ENCODE measurements around the gene ADGRG6. TPM values are rescaled to one million over a fixed set of nuclear protein-coding genes. Genes with fewer than 3 reads are reported as not detected.

ADGRG6 gene
- total RNA-seq: not detected in 2 replicates

DNA sequence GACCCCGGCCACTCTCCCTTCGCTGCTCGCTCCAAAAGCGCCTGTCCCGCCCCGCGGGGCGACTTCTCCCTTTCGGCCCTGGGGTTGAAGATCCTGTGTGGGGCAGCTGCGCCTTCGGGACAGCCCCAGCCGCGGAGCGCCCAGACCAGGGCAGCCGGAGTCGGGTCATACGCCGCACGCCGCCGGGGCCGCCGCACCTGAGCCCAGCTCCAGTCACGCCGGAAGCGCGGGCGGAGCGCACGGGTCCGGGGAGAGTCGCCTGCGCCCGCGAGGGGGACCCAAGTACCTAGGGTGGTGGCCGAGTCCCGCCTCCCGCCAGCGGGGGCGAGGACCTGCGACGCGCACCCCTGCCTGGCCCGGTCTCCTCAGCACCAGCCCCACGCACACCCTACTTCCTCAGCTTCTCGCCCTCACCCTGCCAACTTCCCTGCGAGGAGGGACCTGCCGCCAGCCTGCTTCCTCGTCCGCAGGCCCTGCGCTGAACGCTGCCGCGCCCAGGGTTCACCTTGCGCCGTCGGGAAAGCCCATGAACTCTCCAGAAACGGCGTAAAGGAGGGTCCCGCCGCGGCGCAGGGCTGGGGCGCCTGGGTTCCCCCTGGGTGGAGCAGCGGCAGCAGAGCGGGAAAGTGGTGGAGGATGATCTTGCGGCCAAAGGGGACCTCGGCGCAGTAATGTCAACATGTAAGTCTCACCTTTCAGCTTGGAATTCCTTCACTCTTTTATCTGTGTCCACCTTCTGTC, at the start of gene ADGRG6:
TSS of gene ADGRG6 (plus strand) at position 357 of the 741 bp plus-strand sequence. CDS start at position 680, 323 bp downstream.
- Mint-ChIP-seq H3K36me3 (ENCODE audit: low read depth) (no peaks in the 10 kb centered on the region), H3K9me3 (no peaks in the 10 kb centered on the region), H3K4me1 (ENCODE audit: low read depth) (no peaks in the 10 kb centered on the region), H3K27me3 (ENCODE audit: insufficient read depth) (peaks cover 40% of the 10 kb centered on the region), H3K4me3 (peak within 1 kb of the TSS; percentile 70), H3K27ac (no peak within 1 kb of the TSS)
- intact Hi-C loops (cut with micrococcal nuclease): loop anchor here (5.0 to 10.0 kb wide), 2 partner anchors 85 to 157 kb away; partner anchors contain the start of genes NMBR and VTA1
- no peak for DNase-seq (ENCODE audit: low spot score)

DNA sequence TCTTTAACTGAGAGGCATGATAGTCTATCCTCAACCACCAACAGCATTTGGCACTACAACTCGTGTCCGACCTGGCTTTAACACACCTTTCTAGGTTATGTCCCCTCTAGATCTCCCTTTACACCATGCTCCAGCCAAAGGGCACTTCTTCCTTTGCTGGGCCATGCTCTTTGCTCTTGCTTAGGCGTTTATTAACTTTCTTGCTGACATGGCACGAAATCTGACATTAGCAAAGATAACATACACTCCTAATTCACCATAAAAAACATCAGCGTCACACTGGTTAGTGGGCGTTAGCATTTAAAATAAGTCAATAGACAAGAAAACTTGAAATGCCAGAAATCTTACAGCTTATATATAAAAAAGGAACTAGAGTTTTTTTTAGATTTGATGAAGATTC, 47.3 kb upstream of the ADGRG6 start:
- Mint-ChIP-seq H3K27ac (no peak overlapping the region), H3K4me1 (ENCODE audit: low read depth) (no peaks in the 10 kb centered on the region), H3K9me3 (no peaks in the 10 kb centered on the region), H3K36me3 (ENCODE audit: low read depth) (no peaks in the 10 kb centered on the region), H3K4me3 (no peak overlapping the region), H3K27me3 (ENCODE audit: insufficient read depth) (peaks cover 2% of the 10 kb centered on the region)
- intact Hi-C loops (cut with micrococcal nuclease): no loop called here
- DNase-seq (ENCODE audit: low spot score): no peak

DNA sequence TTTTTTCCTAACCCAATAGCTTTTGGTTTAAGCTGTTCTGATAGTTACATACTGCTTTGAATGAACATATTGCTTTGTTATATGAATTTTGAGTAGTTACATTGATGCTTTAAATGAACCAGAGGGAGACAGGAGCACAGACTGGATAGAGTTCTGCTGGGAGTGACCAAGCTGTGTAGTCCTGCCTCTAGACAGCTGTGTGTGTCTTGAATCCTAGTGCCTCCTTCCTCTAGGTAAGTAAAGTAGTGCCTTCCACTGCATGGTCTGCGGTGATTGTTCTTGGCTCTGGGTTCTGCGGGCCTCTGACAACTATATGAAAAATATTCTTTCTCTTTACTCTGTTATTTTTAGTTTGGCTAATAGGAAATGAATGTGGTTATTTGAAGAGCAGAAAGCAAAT, 46.0 kb upstream of the ADGRG6 start:
- no peak overlapping the region for H3K4me3 Mint-ChIP-seq
- H3K4me1 Mint-ChIP-seq (ENCODE audit: low read depth): no peaks in the 10 kb centered on the region
- intact Hi-C loops (cut with micrococcal nuclease): no loop called here
- no peaks in the 10 kb centered on the region for H3K9me3 Mint-ChIP-seq
- DNase-seq (ENCODE audit: low spot score): no peak
- no peak overlapping the region for H3K27ac Mint-ChIP-seq
- H3K27me3 Mint-ChIP-seq (ENCODE audit: insufficient read depth): peaks cover 3% of the 10 kb centered on the region
- no peaks in the 10 kb centered on the region for H3K36me3 Mint-ChIP-seq (ENCODE audit: low read depth)

DNA sequence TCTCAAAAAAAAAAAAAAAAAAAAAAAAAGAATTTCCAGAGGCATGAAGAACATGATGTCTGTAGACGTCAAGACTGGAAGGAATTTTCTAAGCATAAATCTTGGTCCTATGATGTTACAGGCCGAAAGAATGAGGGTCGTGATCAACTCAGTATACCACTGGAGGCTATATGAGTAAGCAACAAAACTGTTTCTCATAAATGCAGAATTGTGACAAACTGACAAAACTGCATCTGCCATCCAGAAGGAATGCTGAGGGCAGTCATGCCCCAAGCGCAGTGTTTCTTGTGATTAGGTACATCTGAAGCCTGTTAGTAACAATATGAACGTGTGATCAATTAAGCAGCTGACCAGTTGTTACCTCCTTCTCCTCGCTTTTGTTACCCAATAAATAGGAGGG, 43.5 kb upstream of the ADGRG6 start:
- Mint-ChIP-seq H3K36me3 (ENCODE audit: low read depth) (no peaks in the 10 kb centered on the region), H3K27ac (no peak overlapping the region), H3K27me3 (ENCODE audit: insufficient read depth) (peaks cover 3% of the 10 kb centered on the region), H3K4me3 (no peak overlapping the region), H3K9me3 (no peaks in the 10 kb centered on the region), H3K4me1 (ENCODE audit: low read depth) (no peaks in the 10 kb centered on the region)
- intact Hi-C loops (cut with micrococcal nuclease): no loop called here
- DNase-seq (ENCODE audit: low spot score): no peak

DNA sequence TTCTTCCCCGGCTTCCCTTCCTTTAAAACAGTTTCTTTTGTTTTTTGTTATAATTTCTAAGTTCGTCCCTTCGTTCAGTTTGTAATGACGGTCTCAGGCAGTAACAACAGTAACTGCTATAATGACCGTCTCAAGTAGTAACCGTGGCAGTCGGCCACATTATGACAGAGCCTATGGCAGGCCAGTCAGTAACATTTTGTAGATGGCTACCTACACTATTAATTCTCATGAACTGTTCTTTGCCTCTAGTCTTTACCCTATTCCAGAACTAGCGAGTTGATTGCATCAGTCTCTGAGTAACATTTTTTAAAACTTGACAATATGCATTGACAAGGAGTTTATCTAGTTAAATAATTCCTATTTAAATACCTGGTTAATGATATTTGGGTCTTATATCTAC, 43.0 kb upstream of the ADGRG6 start:
- Mint-ChIP-seq H3K27ac (no peak overlapping the region), H3K36me3 (ENCODE audit: low read depth) (no peaks in the 10 kb centered on the region)
- intact Hi-C loops (cut with micrococcal nuclease): no loop called here

DNA sequence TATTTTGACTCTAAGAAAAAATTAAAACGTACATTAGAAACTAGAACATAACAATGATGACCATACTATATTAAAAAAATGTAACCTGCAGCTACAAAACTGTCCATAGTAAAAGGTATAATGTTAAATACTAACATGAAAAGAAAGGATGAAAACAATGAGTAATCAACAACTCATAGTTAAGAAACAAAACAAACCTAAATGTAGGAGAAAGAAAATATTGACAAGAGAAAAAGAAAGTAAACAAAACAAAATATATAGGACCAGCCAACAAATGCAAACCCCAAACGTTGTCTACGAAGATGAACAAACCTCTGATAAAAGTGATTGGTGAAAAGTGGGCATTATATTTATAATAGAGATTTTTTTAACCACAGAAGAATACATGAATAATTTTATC, 41.1 kb upstream of the ADGRG6 start:
- no peak overlapping the region for H3K4me3 Mint-ChIP-seq
- no peak overlapping the region for H3K27ac Mint-ChIP-seq
- no peaks in the 10 kb centered on the region for H3K9me3 Mint-ChIP-seq
- H3K4me1 Mint-ChIP-seq (ENCODE audit: low read depth): no peaks in the 10 kb centered on the region
- intact Hi-C loops (cut with micrococcal nuclease): no loop called here
- peaks cover 5% of the 10 kb centered on the region for H3K27me3 Mint-ChIP-seq (ENCODE audit: insufficient read depth)
- DNase-seq (ENCODE audit: low spot score): no peak
- no peaks in the 10 kb centered on the region for H3K36me3 Mint-ChIP-seq (ENCODE audit: low read depth)

More for the DNA sequence above, 43.0 kb upstream of the ADGRG6 start:
- H3K9me3 Mint-ChIP-seq: no peaks in the 10 kb centered on the region
- H3K4me1 Mint-ChIP-seq (ENCODE audit: low read depth): no peaks in the 10 kb centered on the region
- no peak for DNase-seq (ENCODE audit: low spot score)
- H3K27me3 Mint-ChIP-seq (ENCODE audit: insufficient read depth): peaks cover 3% of the 10 kb centered on the region
- no peak overlapping the region for H3K4me3 Mint-ChIP-seq

- H3K27me3 Mint-ChIP-seq (ENCODE audit: insufficient read depth): peaks cover 3% of the 10 kb centered on the region
- H3K9me3 Mint-ChIP-seq: no peaks in the 10 kb centered on the region
- H3K36me3 Mint-ChIP-seq (ENCODE audit: low read depth): no peaks in the 10 kb centered on the region
- no peak overlapping the region for H3K4me3 Mint-ChIP-seq
- DNase-seq (ENCODE audit: low spot score): no peak
- no peak overlapping the region for H3K27ac Mint-ChIP-seq
- no peaks in the 10 kb centered on the region for H3K4me1 Mint-ChIP-seq (ENCODE audit: low read depth)
- intact Hi-C loops (cut with micrococcal nuclease): no loop called here
These were observed 39.6 kb upstream of the ADGRG6 start for GRCh38 chr6:142262231-142262630.

GRCh38 chr6:142265476-142265875, 36.3 kb upstream of the ADGRG6 start:
- no peak for DNase-seq (ENCODE audit: low spot score)
- Mint-ChIP-seq H3K9me3 (no peaks in the 10 kb centered on the region), H3K4me3 (no peak overlapping the region), H3K4me1 (ENCODE audit: low read depth) (no peaks in the 10 kb centered on the region), H3K27ac (no peak overlapping the region), H3K27me3 (ENCODE audit: insufficient read depth) (peaks cover 3% of the 10 kb centered on the region), H3K36me3 (ENCODE audit: low read depth) (no peaks in the 10 kb centered on the region)
- intact Hi-C loops (cut with micrococcal nuclease): no loop called here

- intact Hi-C loops (cut with micrococcal nuclease): no loop called here
- H3K27me3 Mint-ChIP-seq (ENCODE audit: insufficient read depth): peaks cover 2% of the 10 kb centered on the region
- H3K36me3 Mint-ChIP-seq (ENCODE audit: low read depth): no peaks in the 10 kb centered on the region
- no peak for DNase-seq (ENCODE audit: low spot score)
- H3K27ac Mint-ChIP-seq: no peak overlapping the region
- H3K4me3 Mint-ChIP-seq: no peak overlapping the region
- no peaks in the 10 kb centered on the region for H3K4me1 Mint-ChIP-seq (ENCODE audit: low read depth)
- H3K9me3 Mint-ChIP-seq: no peaks in the 10 kb centered on the region
These were observed 35.7 kb upstream of the ADGRG6 start for GRCh38 chr6:142266060-142266459.

DNA sequence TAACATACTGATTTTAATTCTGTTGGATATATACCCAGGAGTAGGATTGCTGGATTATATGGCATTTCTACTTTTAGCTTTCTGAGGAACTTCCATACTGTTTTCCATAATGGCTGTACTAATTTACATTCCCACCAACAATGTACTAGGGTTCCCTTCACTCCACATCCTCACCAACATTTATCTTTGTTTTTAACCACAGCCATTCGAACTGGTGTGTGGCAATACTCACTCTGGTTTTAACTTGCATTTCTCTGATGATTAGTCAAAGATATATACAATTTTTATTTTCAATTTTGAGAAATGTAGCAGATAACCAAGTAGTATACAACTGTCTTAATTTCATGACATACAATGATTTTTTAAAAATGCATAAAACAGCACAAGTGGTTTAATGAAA, 30.3 kb upstream of the ADGRG6 start:
- no peak overlapping the region for H3K27ac Mint-ChIP-seq
- no peaks in the 10 kb centered on the region for H3K9me3 Mint-ChIP-seq
- no peak overlapping the region for H3K4me3 Mint-ChIP-seq
- no peaks in the 10 kb centered on the region for H3K36me3 Mint-ChIP-seq (ENCODE audit: low read depth)
- DNase-seq (ENCODE audit: low spot score): no peak
- no peaks in the 10 kb centered on the region for H3K4me1 Mint-ChIP-seq (ENCODE audit: low read depth)
- H3K27me3 Mint-ChIP-seq (ENCODE audit: insufficient read depth): peaks cover 2% of the 10 kb centered on the region
- intact Hi-C loops (cut with micrococcal nuclease): no loop called here

DNA sequence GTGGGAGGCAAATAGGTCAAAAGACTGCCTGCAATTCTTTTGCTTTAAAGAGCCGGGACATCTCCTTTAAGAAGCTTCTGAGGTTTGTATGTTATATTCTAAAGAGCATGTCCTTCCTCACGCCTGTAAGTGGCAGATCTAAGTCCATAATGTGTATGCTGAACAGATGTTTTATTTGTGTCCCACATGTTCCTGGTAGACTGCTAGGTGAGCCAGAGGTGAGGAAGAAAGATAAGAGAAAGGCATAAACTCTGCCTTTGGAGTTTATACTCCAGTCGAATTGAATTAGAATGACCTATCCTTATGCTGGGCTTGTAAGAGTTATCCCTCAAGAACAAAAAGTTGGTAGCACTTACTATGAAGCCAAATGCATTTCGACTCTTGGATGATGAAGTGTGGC, 27.2 kb upstream of the ADGRG6 start:
- Mint-ChIP-seq H3K4me3 (no peak overlapping the region), H3K27me3 (ENCODE audit: insufficient read depth) (peaks cover 2% of the 10 kb centered on the region), H3K27ac (no peak overlapping the region), H3K36me3 (ENCODE audit: low read depth) (no peaks in the 10 kb centered on the region), H3K9me3 (no peaks in the 10 kb centered on the region), H3K4me1 (ENCODE audit: low read depth) (no peaks in the 10 kb centered on the region)
- intact Hi-C loops (cut with micrococcal nuclease): no loop called here
- no peak for DNase-seq (ENCODE audit: low spot score)

- intact Hi-C loops (cut with micrococcal nuclease): no loop called here
- no peak overlapping the region for H3K27ac Mint-ChIP-seq
- H3K27me3 Mint-ChIP-seq (ENCODE audit: insufficient read depth): peaks cover 2% of the 10 kb centered on the region
- no peaks in the 10 kb centered on the region for H3K4me1 Mint-ChIP-seq (ENCODE audit: low read depth)
- H3K4me3 Mint-ChIP-seq: no peak overlapping the region
- DNase-seq (ENCODE audit: low spot score): no peak
- no peaks in the 10 kb centered on the region for H3K9me3 Mint-ChIP-seq
- H3K36me3 Mint-ChIP-seq (ENCODE audit: low read depth): no peaks in the 10 kb centered on the region
These were observed 26.4 kb upstream of the ADGRG6 start for GRCh38 chr6:142275236-142276006.

- Mint-ChIP-seq H3K9me3 (no peaks in the 10 kb centered on the region), H3K4me1 (ENCODE audit: low read depth) (no peaks in the 10 kb centered on the region), H3K36me3 (ENCODE audit: low read depth) (no peaks in the 10 kb centered on the region), H3K4me3 (no peak overlapping the region), H3K27me3 (ENCODE audit: insufficient read depth) (peaks cover 2% of the 10 kb centered on the region), H3K27ac (no peak overlapping the region)
- no peak for DNase-seq (ENCODE audit: low spot score)
- intact Hi-C loops (cut with micrococcal nuclease): no loop called here
These were observed 25.6 kb upstream of the ADGRG6 start for GRCh38 chr6:142276256-142276655.
